ENCODE data around the gene PPP2R2C. TPM values are rescaled to one million over a fixed set of nuclear protein-coding genes. Genes with fewer than 3 reads are reported as not detected.

The PPP2R2C gene
- total RNA-seq, 2 donors from 2014 or later: 0.66 to 0.78 TPM

DNA sequence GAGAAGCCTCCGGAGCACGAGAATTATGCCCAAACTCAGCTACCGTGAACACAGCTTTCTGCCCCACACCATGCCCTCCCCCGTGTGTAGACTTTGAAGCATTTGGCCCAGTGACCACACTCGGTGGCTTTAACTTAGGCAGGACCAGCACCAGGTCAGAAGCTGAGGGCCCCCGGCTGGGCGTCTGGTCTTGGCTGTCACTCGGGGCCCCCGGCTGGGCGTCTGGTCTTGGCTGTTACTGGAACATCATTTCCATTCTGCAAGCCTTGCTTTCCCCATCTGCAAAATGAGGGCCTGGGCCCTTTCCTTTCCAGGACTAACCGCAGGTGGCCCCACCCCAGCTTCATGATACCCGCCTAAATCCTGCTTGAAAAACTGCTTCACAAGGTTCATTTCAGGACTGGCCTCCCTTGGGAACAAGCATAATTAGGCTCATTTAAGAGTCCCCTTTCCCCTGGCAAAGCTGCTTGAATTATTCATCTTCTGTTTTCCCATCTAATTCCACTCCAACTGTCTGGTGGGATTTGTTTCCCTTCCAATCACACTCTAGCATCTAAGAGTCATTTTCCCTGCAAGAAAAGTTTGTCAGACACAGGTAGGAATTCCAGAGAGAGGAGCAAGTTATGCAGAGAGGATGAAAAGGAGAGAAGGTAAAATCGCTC, 120.3 kb downstream of the PPP2R2C start:
- Histone ChIP-seq H3K4me3 (no peak overlapping the region), H3K9me3 (no peaks in the 10 kb centered on the region), H3K4me1 (no peaks in the 10 kb centered on the region), H3K27ac (no peak overlapping the region), H3K27me3 (no peaks in the 10 kb centered on the region), H3K36me3 (replicated peaks in 1 of 2; ENCODE audit: insufficient read depth in 1 of 2, low read depth in 2 of 2) (no peaks in the 10 kb centered on the region)
- TF ChIP-seq CTCF (IDR thresholded peaks at IDR 0.05) (no peak), POLR2A (IDR thresholded peaks at IDR 0.05) (no peak)
- intact Hi-C loops (cut with DNase I): no loop called here
- no peak for ATAC-seq
- 64 to 67% methylated on average over 6 to 13 of the region's 13 CpGs for WGBS, 2 donors
- no peak for DNase-seq

DNA sequence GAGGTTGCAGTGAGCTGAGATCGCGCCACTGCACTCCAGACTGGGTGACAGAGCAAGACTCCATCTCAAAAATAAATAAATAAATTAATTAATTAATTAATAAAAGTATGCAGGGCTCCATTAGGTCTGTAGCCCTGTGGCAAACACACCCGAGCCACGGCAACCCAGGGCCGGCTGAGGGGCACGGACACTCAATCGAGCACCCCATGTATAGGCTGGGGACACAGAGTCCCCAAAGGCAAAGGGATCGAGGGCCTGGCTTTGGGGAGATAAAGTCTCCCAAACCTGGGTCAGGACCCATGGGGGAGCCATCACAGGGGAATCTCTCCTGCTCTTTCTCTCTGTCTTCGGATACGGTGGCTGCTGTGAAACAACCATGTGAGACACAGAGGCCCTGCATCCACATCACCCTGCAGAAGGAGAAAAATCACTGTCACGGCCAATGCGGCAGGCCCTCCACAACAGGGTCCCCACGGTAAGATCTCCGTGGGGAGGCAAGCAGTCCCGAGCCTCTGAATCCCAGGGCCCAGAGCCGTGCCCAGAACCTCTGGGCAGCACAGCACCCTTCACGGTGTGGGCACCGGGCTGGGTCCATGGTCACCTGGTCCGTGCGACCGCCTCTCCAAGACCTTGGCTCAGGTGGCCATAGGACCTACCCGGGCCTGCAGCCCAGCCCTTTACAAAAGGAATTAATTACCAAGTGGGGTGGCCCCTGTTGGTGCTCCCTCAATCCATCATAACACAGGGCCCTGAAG, 121.0 kb downstream of the PPP2R2C start:
- intact Hi-C loops (cut with DNase I): no loop called here
- Histone ChIP-seq H3K9me3 (no peaks in the 10 kb centered on the region), H3K4me3 (no peak overlapping the region), H3K36me3 (replicated peaks in 1 of 2; ENCODE audit: insufficient read depth in 1 of 2, low read depth in 2 of 2) (no peaks in the 10 kb centered on the region), H3K27ac (no peak overlapping the region), H3K4me1 (no peaks in the 10 kb centered on the region), H3K27me3 (no peaks in the 10 kb centered on the region)
- no peak for ATAC-seq
- DNase-seq: no peak
- WGBS, 2 donors: 84 to 85% methylated on average over 14 to 22 of the region's 22 CpGs
- TF ChIP-seq POLR2A (IDR thresholded peaks at IDR 0.05): no peak
- no peak for TF ChIP-seq CTCF (IDR thresholded peaks at IDR 0.05)

GRCh38 chr4:6350646-6351045, 121.8 kb downstream of the PPP2R2C start:
- intact Hi-C loops (cut with DNase I): no loop called here
- no peak for ATAC-seq
- H3K27me3 ChIP-seq: no peaks in the 10 kb centered on the region
- DNase-seq: no peak
- WGBS, 2 donors: 52 to 57% methylated on average over 5 to 8 of the region's 8 CpGs
- no peaks in the 10 kb centered on the region for H3K9me3 ChIP-seq
- H3K4me3 ChIP-seq: no peak overlapping the region
- H3K27ac ChIP-seq: no peak overlapping the region
- H3K36me3 ChIP-seq (replicated peaks in 1 of 2; ENCODE audit: insufficient read depth in 1 of 2, low read depth in 2 of 2): no peaks in the 10 kb centered on the region
- TF ChIP-seq CTCF (IDR thresholded peaks at IDR 0.05) (no peak), POLR2A (IDR thresholded peaks at IDR 0.05) (no peak)
- H3K4me1 ChIP-seq: no peaks in the 10 kb centered on the region

- WGBS, 2 donors: 51 to 62% methylated on average over 13 to 19 of the region's 19 CpGs
- H3K27me3 ChIP-seq: no peaks in the 10 kb centered on the region
These were observed 122.4 kb downstream of the PPP2R2C start for GRCh38 chr4:6349896-6350603.

More at GRCh38 chr4:6349896-6350603, 122.4 kb downstream of the PPP2R2C start:
- no peaks in the 10 kb centered on the region for H3K9me3 ChIP-seq
- H3K36me3 ChIP-seq (replicated peaks in 1 of 2; ENCODE audit: insufficient read depth in 1 of 2, low read depth in 2 of 2): no peaks in the 10 kb centered on the region
- intact Hi-C loops (cut with DNase I): no loop called here
- H3K27ac ChIP-seq: no peak overlapping the region
- no peak overlapping the region for H3K4me3 ChIP-seq
- no peaks in the 10 kb centered on the region for H3K4me1 ChIP-seq
- no peak for DNase-seq
- no peak for TF ChIP-seq CTCF (IDR thresholded peaks at IDR 0.05)
- TF ChIP-seq POLR2A (IDR thresholded peaks at IDR 0.05): no peak
- ATAC-seq: no peak

All from body of pancreas (tissue), 4 donors.